SK-N-SH (cell line): ENCODE data around the gene EXOC4. TPM values are rescaled to one million over a fixed set of nuclear protein-coding genes. Genes with fewer than 3 reads are reported as not detected.

ENCODE experiments used
- CTCF ChIA-PET: fragments of 300-600, 350-600 bp; formaldehyde crosslinking; extraction: SDS; loops from one replicate; lab custom pipeline; 2021; lab: Yijun Ruan, JAX
- POLR2A ChIA-PET: fragments of 350-600 bp; sonication (Branson Sonifier 250); formaldehyde crosslinking; extraction: SDS; loops from one replicate; lab custom pipeline; 2020; ENCODE audit warnings: antibody characterized with exemption, inconsistent platforms; lab: Yijun Ruan, JAX
- DNase-seq: peaks from one replicate; pipeline ENCODE4 v3.0.0; 2012
- H2AFZ ChIP-seq: fragments of 200-600 bp; sonication (generic); 2 replicates; pipeline ENCODE4 v1.8.1; 2016; ENCODE audit warnings: antibody characterized with exemption, mild to moderate bottlenecking, low read depth
- H3F3A ChIP-seq: fragments of 200-600 bp; sonication (generic); replicated peaks from 2 replicates; pipeline ENCODE3; 2016; ENCODE audit warnings: antibody characterized with exemption, mild to moderate bottlenecking; ENCODE audit not compliant: insufficient read depth
- H3K27ac ChIP-seq, 2 experiments: fragments of 200-500 bp in 1 of 2; fragments of 200-600 bp in 1 of 2; sonication (Bioruptor generic) in 1 of 2; sonication (generic), shearing (Covaris generic) in 1 of 2; 2 replicates each; pipeline versions ENCODE4 v1.5.1 to v1.6.1; 2014 to 2016; ENCODE audit warnings: low read depth in 2 of 2, inconsistent platforms in 1 of 2, low read length in 1 of 2, mild to moderate bottlenecking in 1 of 2, mixed read lengths in 1 of 2
- H3K27me3 ChIP-seq: fragments of 200-600 bp; sonication (generic), shearing (Covaris generic); 2 replicates; pipeline ENCODE4 v1.6.1; 2016; ENCODE audit warnings: mixed run types; ENCODE audit not compliant: insufficient read depth
- H3K36me3 ChIP-seq, 2 experiments: fragments of 200-500 bp in 1 of 2; fragments of 200-600 bp in 1 of 2; sonication (Bioruptor generic) in 1 of 2; sonication (generic) in 1 of 2; replicated peaks in 1 of 2; 2 replicates each; pipeline versions ENCODE3 to v1.5.1; 2014 to 2016; ENCODE audit warnings: low read length in 1 of 2, mild to moderate bottlenecking in 1 of 2; ENCODE audit not compliant: insufficient read depth in 2 of 2, control insufficient read depth in 1 of 2
- H3K4me1 ChIP-seq, 2 experiments: fragments of 200-500 bp in 1 of 2; fragments of 200-600 bp in 1 of 2; sonication (Bioruptor generic) in 1 of 2; sonication (generic), shearing (Covaris generic) in 1 of 2; 2 replicates each; pipeline versions ENCODE4 v1.5.1 to v1.6.1; 2014 to 2016; ENCODE audit warnings: low read depth in 1 of 2, low read length in 1 of 2, mixed run types in 1 of 2; ENCODE audit not compliant: insufficient read depth in 2 of 2, control insufficient read depth in 1 of 2
- H3K4me2 ChIP-seq: fragments of 200-600 bp; sonication (generic), shearing (Covaris generic); 2 replicates; pipeline ENCODE4 v1.6.1; 2017; ENCODE audit warnings: mixed run types
- H3K4me3 ChIP-seq, 2 experiments: fragments of 200-500 bp in 1 of 2; fragments of 200-600 bp in 1 of 2; sonication (Bioruptor generic) in 1 of 2; sonication (generic), shearing (Covaris generic) in 1 of 2; 2 replicates each; pipeline versions ENCODE4 v1.5.1 to v1.8.1; 2014 to 2016; ENCODE audit warnings: low read depth in 2 of 2, inconsistent platforms in 1 of 2, low read length in 1 of 2, mild to moderate bottlenecking in 1 of 2, mixed read lengths in 1 of 2, moderate library complexity in 1 of 2
- H3K79me2 ChIP-seq: fragments of 200-600 bp; sonication (generic); 2 replicates; pipeline ENCODE4 v1.8.1; 2017; ENCODE audit warnings: mild to moderate bottlenecking; ENCODE audit not compliant: insufficient read depth
- H3K9ac ChIP-seq: fragments of 200-600 bp; sonication (generic); 2 replicates; pipeline ENCODE4 v1.6.1; 2017; ENCODE audit warnings: mixed run types
- H3K9me2 ChIP-seq: fragments of 200-600 bp; sonication (generic); 2 replicates; pipeline ENCODE4 v1.6.1; 2017; ENCODE audit warnings: mixed run types
- H3K9me3 ChIP-seq: fragments of 200-600 bp; sonication (generic); 2 replicates; pipeline ENCODE4 v1.6.1; 2017; ENCODE audit warnings: mixed run types, mild to moderate bottlenecking, moderate library complexity
- H4K20me1 ChIP-seq: fragments of 200-600 bp; sonication (generic); 2 replicates; pipeline ENCODE4 v1.6.1; 2017; ENCODE audit warnings: mild to moderate bottlenecking, mixed run types; ENCODE audit not compliant: insufficient read depth
- CHD2 ChIP-seq: fragments of 150-350 bp; IDR thresholded peaks from 2 replicates; pipeline ENCODE4 v1.6.1; 2018; ENCODE audit warnings: low read length; ENCODE audit not compliant: partially characterized antibody
- CTCF ChIP-seq: fragments of 200-600 bp; sonication (generic); IDR thresholded peaks from 2 replicates; pipeline ENCODE4 v1.6.1; 2017; ENCODE audit warnings: antibody characterized with exemption, mild to moderate bottlenecking, moderate library complexity
- EP300 ChIP-seq, 2 experiments: IDR thresholded peaks; 2 replicates each; pipeline versions ENCODE4 v1.4.0 to v1.6.1; 2012; ENCODE audit warnings: borderline replicate concordance in 1 of 2, low read depth in 1 of 2, low read length in 1 of 2
- EZH2phosphoT487 ChIP-seq: fragments of 200-600 bp; sonication (generic); IDR thresholded peaks from 2 replicates; pipeline ENCODE4 v1.6.1; 2017; ENCODE audit warnings: low read depth, mixed run types, mild to moderate bottlenecking, antibody characterized with exemption, moderate library complexity, borderline replicate concordance
- FOSL2 ChIP-seq: IDR thresholded peaks from 2 replicates; pipeline ENCODE4 v1.4.0; 2012; ENCODE audit warnings: low read depth, mild to moderate bottlenecking, moderate library complexity, borderline replicate concordance
- FOXM1 ChIP-seq: IDR thresholded peaks from 2 replicates; pipeline ENCODE4 v1.4.0; 2012; ENCODE audit warnings: low read depth, mild to moderate bottlenecking
- JUND ChIP-seq: IDR thresholded peaks from 2 replicates; pipeline ENCODE4 v1.4.0; 2012
- MAX ChIP-seq: IDR thresholded peaks from 2 replicates; pipeline ENCODE4 v1.4.0; 2012; ENCODE audit warnings: low read depth
- NFIC ChIP-seq: IDR thresholded peaks from 2 replicates; pipeline ENCODE4 v1.4.0; 2012; ENCODE audit warnings: borderline replicate concordance
- NRF1 ChIP-seq: IDR thresholded peaks from 2 replicates; pipeline ENCODE4 v1.6.1; 2012; ENCODE audit warnings: low read depth, mild to moderate bottlenecking, low read length
- PBX3 ChIP-seq: IDR thresholded peaks from 2 replicates; pipeline ENCODE4; 2012
- RAD21 ChIP-seq: IDR thresholded peaks from 2 replicates; pipeline ENCODE4 v1.6.1; 2012; ENCODE audit warnings: mild to moderate bottlenecking, low read length
- REST ChIP-seq: IDR thresholded peaks from 2 replicates; pipeline ENCODE4 v1.6.1; 2012; ENCODE audit warnings: mild to moderate bottlenecking, low read depth, low read length, moderate library complexity
- RXRA ChIP-seq: IDR thresholded peaks from 2 replicates; pipeline ENCODE4 v1.4.0; 2012; ENCODE audit warnings: low read depth, mild to moderate bottlenecking, borderline replicate concordance
- SMC3 ChIP-seq: IDR thresholded peaks from 2 replicates; pipeline ENCODE4 v1.6.1; 2012; ENCODE audit warnings: low read depth, low read length, improper control_type of control experiment
- TEAD4 ChIP-seq: IDR thresholded peaks from 2 replicates; pipeline ENCODE4 v1.4.0; 2012; ENCODE audit warnings: mild to moderate bottlenecking, borderline replicate concordance; ENCODE audit not compliant: insufficient read depth
- USF2 ChIP-seq: fragments of 150-350 bp; IDR thresholded peaks from 2 replicates; pipeline ENCODE4 v1.6.1; 2017; ENCODE audit warnings: antibody characterized with exemption, low read length, low read depth, borderline replicate concordance
- ZBTB33 ChIP-seq: IDR thresholded peaks from 2 replicates; pipeline ENCODE4 v1.4.0; 2012; ENCODE audit warnings: low read depth, borderline replicate concordance
- WGBS: methylation state at CpG from one replicate; pipeline ENCODE4 v1.1.6; 2017; ENCODE audit warnings: low lambda C conversion rate; 5-methylcytosine and 5-hydroxymethylcytosine counted together
- polyA plus RNA-seq, 3 experiments: library from polyadenylated mRNA; depleted of rRNA; stranded (reverse); fragments of >200 nt; gene quantifications; 2 replicates each; pipeline ENCODE4 v1.2.3, GENCODE V29; 2012

Gene EXOC4
- polyA plus RNA-seq, 1 of the 3 experiments (the other 2 are of a cell fraction): 37.3 TPM

- TF ChIP-seq SMC3 (no peak), CTCF (no peak), FOSL2 (no peak), ZBTB33 (no peak), NFIC (no peak), PBX3 (no peak), JUND (no peak), REST (no peak), EZH2phosphoT487 (no peak), EP300 (IDR thresholded peaks at IDR 0.05; ENCODE audit: borderline replicate concordance in 1 of 2, low read depth in 1 of 2, low read length in 1 of 2) (no peak), USF2 (no peak), RAD21 (no peak), CHD2 (no peak), MAX (no peak), FOXM1 (no peak), RXRA (no peak), NRF1 (no peak), TEAD4 (no peak)
- TF ChIP-seq, all 33 proteins: peak for 0
- H3K27me3 ChIP-seq: no peaks in the 10 kb centered on the region
- DNase-seq: no peak
- ChIA-PET CTCF (interaction anchor here (1.2 to 1.4 kb wide), 3 partner anchors 18 to 544 kb away, joined by 3 to 4 read pairs (median 3); no protein-coding TSS in a partner anchor), POLR2A (no interaction called here)
- H3K9me2 ChIP-seq: no peaks in the 10 kb centered on the region
- H4K20me1 ChIP-seq: no peaks in the 10 kb centered on the region
- H3K4me3 ChIP-seq: no peak overlapping the region
- no peak overlapping the region for H3K9ac ChIP-seq
- H3K4me1 ChIP-seq: peaks cover 0 to 20% of the 10 kb centered on the region in 2 experiments; a peak in 3 of 4 replicates
- WGBS: 89% methylated on average over 3 of the region's 3 CpGs
- H3K4me2 ChIP-seq: no peak overlapping the region
- no peak overlapping the region for H2AFZ ChIP-seq
- peaks cover 28 to 45% of the 10 kb centered on the region in 2 experiments for H3K36me3 ChIP-seq
- H3K27ac ChIP-seq: peak overlapping the region in 1 of 2 experiments; percentile 43; a peak in 2 of 4 replicates
- no peaks in the 10 kb centered on the region for H3K79me2 ChIP-seq
- H3F3A ChIP-seq: no peaks in the 10 kb centered on the region
- no peaks in the 10 kb centered on the region for H3K9me3 ChIP-seq
These were observed 562.8 kb downstream of the EXOC4 start for GRCh38 chr7:133815611-133816210.
